ENCODE measurements around the gene MAG. TPM values are rescaled to one million over a fixed set of nuclear protein-coding genes. Genes with fewer than 3 reads are reported as not detected.

MAG gene
- total RNA-seq, 2 donors from 2014 or later, result 1.6 TPM; not detected in 1

GRCh38 chr19:35314858-35315470, 23.0 kb downstream of the MAG start:
- intact Hi-C loops (cut with DNase I), result no loop called here
- Histone ChIP-seq H3K36me3 (replicated peaks in 1 of 2; ENCODE audit: insufficient read depth in 1 of 2, low read depth in 2 of 2) (no peaks in the 10 kb centered on the region), H3K4me1 (peaks cover 4% of the 10 kb centered on the region), H3K27me3 (no peaks in the 10 kb centered on the region), H3K4me3 (no peak overlapping the region), H3K9me3 (no peaks in the 10 kb centered on the region), H3K27ac (no peak overlapping the region)
- no peak for ATAC-seq
- WGBS, 2 donors, result 71 to 73% methylated on average over 9 to 10 of the region's 10 CpGs
- no peak for DNase-seq
- TF ChIP-seq, protein P1, sequence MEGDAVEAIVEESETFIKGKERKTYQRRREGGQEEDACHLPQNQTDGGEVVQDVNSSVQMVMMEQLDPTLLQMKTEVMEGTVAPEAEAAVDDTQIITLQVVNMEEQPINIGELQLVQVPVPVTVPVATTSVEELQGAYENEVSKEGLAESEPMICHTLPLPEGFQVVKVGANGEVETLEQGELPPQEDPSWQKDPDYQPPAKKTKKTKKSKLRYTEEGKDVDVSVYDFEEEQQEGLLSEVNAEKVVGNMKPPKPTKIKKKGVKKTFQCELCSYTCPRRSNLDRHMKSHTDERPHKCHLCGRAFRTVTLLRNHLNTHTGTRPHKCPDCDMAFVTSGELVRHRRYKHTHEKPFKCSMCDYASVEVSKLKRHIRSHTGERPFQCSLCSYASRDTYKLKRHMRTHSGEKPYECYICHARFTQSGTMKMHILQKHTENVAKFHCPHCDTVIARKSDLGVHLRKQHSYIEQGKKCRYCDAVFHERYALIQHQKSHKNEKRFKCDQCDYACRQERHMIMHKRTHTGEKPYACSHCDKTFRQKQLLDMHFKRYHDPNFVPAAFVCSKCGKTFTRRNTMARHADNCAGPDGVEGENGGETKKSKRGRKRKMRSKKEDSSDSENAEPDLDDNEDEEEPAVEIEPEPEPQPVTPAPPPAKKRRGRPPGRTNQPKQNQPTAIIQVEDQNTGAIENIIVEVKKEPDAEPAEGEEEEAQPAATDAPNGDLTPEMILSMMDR (IDR thresholded peaks at IDR 0.05), result no peak
- TF ChIP-seq POLR2A (IDR thresholded peaks at IDR 0.05), result no peak

DNA sequence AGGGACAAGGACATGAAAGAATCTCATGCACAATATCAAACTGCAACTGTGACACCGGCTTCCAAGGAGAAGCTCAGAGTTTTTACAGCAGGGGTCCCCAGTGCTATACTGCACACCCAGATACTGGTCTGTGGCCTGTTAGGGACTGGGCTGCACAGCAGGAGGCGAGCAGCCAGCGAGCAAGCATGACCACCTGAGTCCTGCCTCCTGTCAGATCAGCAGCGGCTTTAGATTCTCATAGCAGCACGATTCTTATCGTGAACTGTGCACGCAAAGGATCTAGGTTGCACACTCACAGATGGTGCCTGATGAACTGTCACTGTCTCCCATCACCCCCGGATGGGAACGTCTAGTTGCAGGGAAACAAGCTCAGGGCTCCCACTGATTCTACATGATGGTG, 23.9 kb downstream of the MAG start:
- intact Hi-C loops (cut with DNase I), result no loop called here
- ATAC-seq, result no peak

DNA sequence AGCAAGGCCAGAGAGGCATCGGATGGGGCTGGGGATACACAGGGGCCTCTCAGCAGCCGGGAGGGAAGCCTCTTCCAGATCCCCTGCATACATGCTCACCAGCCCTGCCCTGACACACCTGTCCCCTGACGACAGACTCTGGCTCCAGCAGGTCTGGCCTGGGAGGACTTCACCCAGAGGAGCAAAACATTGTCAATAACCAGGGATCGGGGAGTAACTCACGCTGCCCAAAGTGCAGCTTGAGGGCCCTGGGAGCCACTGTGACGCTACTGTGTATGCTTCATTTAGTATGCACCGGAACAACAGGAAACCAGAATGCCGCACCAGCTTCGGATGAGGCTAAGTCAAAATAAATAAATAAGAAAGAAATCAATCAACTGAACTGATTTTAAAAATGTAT, 24.6 kb downstream of the MAG start:
- TF ChIP-seq POLR2A (IDR thresholded peaks at IDR 0.05), result no peak
- TF ChIP-seq, protein P1 (IDR thresholded peaks at IDR 0.05), result no peak
- ATAC-seq (no peak), DNase-seq (no peak)
- 70 to 84% methylated on average over 7 to 9 of the region's 9 CpGs for WGBS, 2 donors
- intact Hi-C loops (cut with DNase I), result no loop called here
- Histone ChIP-seq H3K27me3 (no peaks in the 10 kb centered on the region), H3K4me1 (no peaks in the 10 kb centered on the region), H3K36me3 (replicated peaks in 1 of 2; ENCODE audit: insufficient read depth in 1 of 2, low read depth in 2 of 2) (no peaks in the 10 kb centered on the region), H3K9me3 (no peaks in the 10 kb centered on the region), H3K27ac (no peak overlapping the region), H3K4me3 (no peak overlapping the region)

More for the DNA sequence above, 23.9 kb downstream of the MAG start:
- DNase-seq, result no peak
- 81 to 83% methylated on average over 6 to 9 of the region's 9 CpGs for WGBS, 2 donors
- no peak for TF ChIP-seq POLR2A (IDR thresholded peaks at IDR 0.05)
- TF ChIP-seq, protein P1 (IDR thresholded peaks at IDR 0.05), result no peak
- Histone ChIP-seq H3K27ac (no peak overlapping the region), H3K4me1 (no peaks in the 10 kb centered on the region), H3K4me3 (no peak overlapping the region), H3K9me3 (no peaks in the 10 kb centered on the region), H3K36me3 (replicated peaks in 1 of 2; ENCODE audit: insufficient read depth in 1 of 2, low read depth in 2 of 2) (no peaks in the 10 kb centered on the region), H3K27me3 (no peaks in the 10 kb centered on the region)

DNA sequence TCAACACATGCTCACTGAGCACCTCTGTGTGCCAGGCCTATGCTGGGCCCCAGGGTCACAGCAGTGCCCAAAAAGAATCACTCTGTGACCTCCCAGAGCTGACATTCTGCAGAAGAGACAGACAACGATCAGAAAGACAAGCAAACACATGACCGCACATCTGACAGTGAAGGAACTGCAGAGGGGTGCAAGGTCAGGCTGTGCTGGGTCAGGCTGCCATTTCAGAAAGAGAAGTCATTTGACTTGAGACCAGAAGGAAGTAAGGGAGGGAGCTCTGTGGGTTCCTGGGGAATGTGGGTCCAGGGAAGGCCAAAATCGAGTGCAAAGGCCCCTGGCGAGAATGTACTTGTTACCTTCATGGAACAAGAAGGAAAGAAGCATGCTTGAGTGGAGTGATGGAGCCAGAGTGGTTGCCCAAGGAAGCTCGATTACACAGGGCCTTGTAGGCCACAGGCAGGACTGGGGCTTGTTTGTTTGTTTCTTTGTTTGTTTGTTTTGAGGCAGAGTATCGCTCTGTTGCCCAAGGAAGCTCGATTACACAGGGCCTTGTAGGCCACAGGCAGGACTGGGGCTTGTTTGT, 25.6 kb downstream of the MAG start:
- ATAC-seq (no peak), DNase-seq (peak in 1 of 4 donors; percentile 28)
- Histone ChIP-seq H3K4me3 (no peak overlapping the region), H3K9me3 (no peaks in the 10 kb centered on the region), H3K36me3 (replicated peaks in 1 of 2; ENCODE audit: insufficient read depth in 1 of 2, low read depth in 2 of 2) (no peaks in the 10 kb centered on the region), H3K4me1 (no peaks in the 10 kb centered on the region), H3K27me3 (no peaks in the 10 kb centered on the region), H3K27ac (peak overlapping the region in 1 of 4 donors; percentile 26)
- intact Hi-C loops (cut with DNase I), result no loop called here
- no peak for TF ChIP-seq POLR2A (IDR thresholded peaks at IDR 0.05)
- TF ChIP-seq, protein P1 (IDR thresholded peaks at IDR 0.05), result no peak
- WGBS, 2 donors, result 60 to 84% methylated on average over 7 of the region's 7 CpGs

Measured in body of pancreas (tissue), 4 donors.